DMS153 (cell line): ENCODE results near the gene OR6X1.

Experiments used
- DNase-seq: peaks from one replicate; lab custom pipeline; 2025; lab: John Stamatoyannopoulos, UW

Gene OR6X1, protein sequence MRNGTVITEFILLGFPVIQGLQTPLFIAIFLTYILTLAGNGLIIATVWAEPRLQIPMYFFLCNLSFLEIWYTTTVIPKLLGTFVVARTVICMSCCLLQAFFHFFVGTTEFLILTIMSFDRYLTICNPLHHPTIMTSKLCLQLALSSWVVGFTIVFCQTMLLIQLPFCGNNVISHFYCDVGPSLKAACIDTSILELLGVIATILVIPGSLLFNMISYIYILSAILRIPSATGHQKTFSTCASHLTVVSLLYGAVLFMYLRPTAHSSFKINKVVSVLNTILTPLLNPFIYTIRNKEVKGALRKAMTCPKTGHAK

DNA sequence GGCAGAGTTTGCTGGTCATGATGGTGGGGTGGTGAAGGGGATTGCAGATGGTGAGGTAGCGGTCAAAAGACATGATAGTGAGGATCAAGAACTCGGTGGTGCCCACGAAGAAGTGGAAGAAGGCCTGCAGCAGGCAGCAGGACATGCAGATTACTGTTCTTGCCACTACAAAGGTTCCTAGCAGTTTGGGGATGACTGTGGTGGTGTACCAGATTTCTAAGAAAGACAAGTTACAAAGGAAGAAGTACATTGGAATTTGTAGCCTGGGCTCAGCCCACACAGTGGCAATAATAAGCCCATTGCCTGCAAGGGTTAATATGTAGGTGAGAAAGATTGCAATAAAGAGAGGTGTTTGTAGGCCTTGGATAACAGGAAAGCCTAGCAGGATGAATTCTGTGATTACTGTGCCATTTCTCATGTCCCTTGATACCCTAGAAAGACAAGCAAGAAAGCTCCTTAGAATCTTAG lies at the start of gene OR6X1:
OR6X1 (minus strand) TSS at position 418 of the 468 bp plus-strand sequence; CDS start at position 418, 0 bp downstream.
- DNase-seq = no peak

- DNase-seq = no peak
Measured at GRCh38 chr11:123801765-123802164, 47.4 kb upstream of the OR6X1 start.

DNA sequence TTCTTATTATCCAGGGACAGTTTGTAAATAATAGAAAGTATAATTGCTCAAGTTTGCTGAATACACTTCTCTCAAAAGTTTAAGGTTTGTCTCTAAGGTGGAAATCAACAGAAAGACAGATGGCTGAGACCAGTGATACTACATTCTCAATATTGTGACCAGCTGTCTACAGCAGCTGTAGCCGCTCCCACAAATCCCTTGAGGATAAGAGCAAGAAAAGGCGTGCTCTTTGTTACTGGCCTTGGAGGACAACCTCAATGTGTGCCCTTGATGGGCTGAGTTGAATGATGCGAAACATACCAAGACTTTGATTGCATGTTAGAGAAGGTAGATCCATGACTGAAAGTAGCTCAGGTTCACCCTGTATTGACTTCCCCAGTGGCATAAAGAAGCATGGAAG lies 45.7 kb upstream of the OR6X1 start:
- no peak for DNase-seq

GRCh38 chr11:123799438-123799837 lies 45.1 kb upstream of the OR6X1 start:
- no peak for DNase-seq

- no peak for DNase-seq
Measured at GRCh38 chr11:123798513-123799252, 44.4 kb upstream of the OR6X1 start.

- no peak for DNase-seq
Measured at GRCh38 chr11:123798079-123798478, 43.8 kb upstream of the OR6X1 start.

DNA sequence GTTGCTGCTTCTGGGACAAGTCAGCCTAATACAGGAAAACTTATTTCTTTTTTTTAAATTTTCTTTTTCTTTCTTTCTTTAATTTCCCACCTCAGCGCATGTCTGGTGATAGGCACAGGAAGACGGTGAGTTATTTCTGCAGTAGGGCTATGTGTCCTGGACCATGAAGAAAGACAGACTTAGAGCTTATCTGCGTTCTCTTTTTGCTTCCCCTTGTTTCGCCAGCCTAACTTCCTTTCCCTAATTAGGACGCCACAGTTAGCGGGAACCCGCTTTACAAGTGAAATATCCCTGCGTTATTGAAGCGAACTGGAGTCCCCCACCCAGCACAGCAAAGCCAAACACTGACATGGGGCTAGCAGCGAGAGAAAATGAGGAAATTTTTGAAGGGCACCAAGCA lies 43.2 kb upstream of the OR6X1 start:
- no peak for DNase-seq

GRCh38 chr11:123797114-123797513 lies 42.8 kb upstream of the OR6X1 start:
- DNase-seq = peak; percentile 77

GRCh38 chr11:123796226-123796625 lies 41.9 kb upstream of the OR6X1 start:
- no peak for DNase-seq

- no peak for DNase-seq
Measured at GRCh38 chr11:123783536-123783935, 29.2 kb upstream of the OR6X1 start.

GRCh38 chr11:123778511-123778910 lies 24.2 kb upstream of the OR6X1 start:
- no peak for DNase-seq

- no peak for DNase-seq
Measured at GRCh38 chr11:123775715-123776549, 21.6 kb upstream of the OR6X1 start.

- no peak for DNase-seq
Measured at GRCh38 chr11:123775289-123775688, 21.0 kb upstream of the OR6X1 start.

DNA sequence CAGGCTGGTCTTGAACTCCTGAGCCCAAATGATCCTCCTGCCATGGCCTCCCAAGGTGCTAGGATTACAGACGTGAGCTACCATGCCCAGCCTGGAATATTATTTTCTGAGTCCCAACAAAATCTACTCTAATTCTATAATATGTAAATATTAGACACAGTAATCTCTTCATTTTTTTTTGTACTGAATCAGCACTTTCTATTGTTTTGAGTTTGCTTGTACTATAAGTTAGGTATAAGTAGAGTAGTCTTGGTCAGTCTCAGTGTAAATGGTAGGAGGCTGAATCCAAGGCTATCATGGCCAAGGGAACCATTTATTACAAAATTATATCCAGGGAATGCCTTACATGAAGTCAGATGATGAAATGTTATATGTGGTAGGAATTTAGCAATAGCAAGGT lies 19.6 kb upstream of the OR6X1 start:
- DNase-seq = no peak

DNA sequence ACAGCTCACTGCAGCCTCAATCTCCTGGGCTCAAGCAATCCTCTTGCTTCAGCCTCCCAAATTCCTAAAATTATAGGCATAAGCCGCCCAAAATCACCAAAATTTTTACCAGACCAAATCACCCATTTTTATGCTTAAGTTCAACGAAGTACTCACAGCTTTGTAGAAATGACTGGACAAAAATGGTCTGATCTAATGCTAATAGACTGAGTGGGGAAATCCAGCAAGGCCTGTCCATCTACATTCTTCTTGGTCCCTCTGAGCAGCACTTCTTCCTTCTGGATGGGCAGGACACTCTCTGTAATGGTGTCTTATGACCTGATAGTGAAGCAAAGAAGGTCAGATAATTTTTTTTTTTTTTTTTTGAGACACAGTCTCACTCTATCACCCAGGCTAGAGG lies 18.7 kb upstream of the OR6X1 start:
- DNase-seq = no peak

DNA sequence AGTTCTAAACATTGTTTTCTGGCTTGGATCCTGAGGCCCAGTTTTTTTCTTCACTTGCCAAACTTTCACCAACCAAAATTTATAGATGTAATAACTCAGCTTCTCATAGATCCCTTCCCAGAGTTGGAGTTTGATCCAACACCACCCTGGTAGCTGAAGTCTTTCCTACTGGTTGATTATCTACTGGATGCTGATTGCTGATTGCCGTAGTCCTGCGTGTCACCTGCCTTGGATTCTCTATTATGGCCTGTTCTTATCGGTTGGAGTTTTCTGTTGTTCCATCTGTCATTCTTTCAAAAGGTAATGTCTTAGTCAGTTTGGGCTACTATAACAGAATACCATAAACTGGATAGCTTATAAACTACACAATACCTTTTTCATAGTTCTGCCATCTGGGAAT lies 17.3 kb upstream of the OR6X1 start:
- no peak for DNase-seq

GRCh38 chr11:123770712-123771111 lies 16.4 kb upstream of the OR6X1 start:
- no peak for DNase-seq

- DNase-seq = no peak
Measured at GRCh38 chr11:123765601-123766000, 11.3 kb upstream of the OR6X1 start.

- no peak for DNase-seq
Measured at GRCh38 chr11:123762422-123762821, 8.1 kb upstream of the OR6X1 start.

- DNase-seq = no peak
Measured at GRCh38 chr11:123760894-123761293, 6.6 kb upstream of the OR6X1 start.

- no peak for DNase-seq
Measured at GRCh38 chr11:123757976-123758375, 3.7 kb upstream of the OR6X1 start.

- DNase-seq = no peak
Measured at GRCh38 chr11:123755813-123756212, 1.5 kb upstream of the OR6X1 start.

DNA sequence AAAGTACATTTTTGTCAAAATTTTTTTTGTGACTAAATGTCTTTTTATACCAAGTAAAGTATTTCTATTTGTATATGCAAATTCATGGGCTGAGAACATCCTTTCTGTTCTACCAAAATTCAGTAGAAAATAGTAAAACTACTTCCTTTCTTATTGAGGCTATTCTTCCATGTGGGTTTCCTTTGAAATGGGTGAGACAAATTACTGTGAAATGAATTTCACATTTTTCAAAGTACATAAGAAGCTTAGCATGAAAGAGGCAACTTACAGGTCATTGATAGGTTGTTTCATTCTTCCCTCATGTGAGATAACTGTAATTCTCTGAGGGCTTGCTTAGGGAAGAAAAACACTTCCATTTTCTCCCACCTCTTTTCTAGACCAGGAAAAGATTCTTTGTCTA lies 1.0 kb upstream of the OR6X1 start:
- DNase-seq = no peak
